HUES48 (cell line): ENCODE data around the gene UCKL1.
A peak's percentile ranks its signal among the peaks of the same experiment; 100 is the strongest.

Experiments
- H3K27ac ChIP-seq: one replicate; pipeline ENCODE4 v1.7.0; 2013; ENCODE audit warnings: low read depth, low read length, inconsistent platforms
- H3K27me3 ChIP-seq: 2 replicates; pipeline ENCODE4 v1.6.1; 2013; ENCODE audit warnings: mild to moderate bottlenecking, low read length; ENCODE audit not compliant: control insufficient read depth, insufficient read depth
- H3K36me3 ChIP-seq: 2 replicates; pipeline ENCODE4 v1.6.1; 2013; ENCODE audit warnings: low read length; ENCODE audit not compliant: control insufficient read depth, insufficient read depth
- H3K4me1 ChIP-seq: 2 replicates; pipeline ENCODE4 v1.6.1; 2013; ENCODE audit warnings: mild to moderate bottlenecking, low read length; ENCODE audit not compliant: control insufficient read depth, insufficient read depth
- H3K4me3 ChIP-seq: 2 replicates; pipeline ENCODE4 v1.5.1; 2013; ENCODE audit warnings: mild to moderate bottlenecking, low read depth, low read length
- H3K9ac ChIP-seq: 2 replicates; pipeline ENCODE4 v1.6.1; 2013; ENCODE audit warnings: mild to moderate bottlenecking, low read depth, low read length, moderate library complexity
- H3K9me3 ChIP-seq: 2 replicates; pipeline ENCODE4 v1.6.1; 2013; ENCODE audit warnings: low read length; ENCODE audit not compliant: control insufficient read depth, insufficient read depth

UCKL1 gene

DNA sequence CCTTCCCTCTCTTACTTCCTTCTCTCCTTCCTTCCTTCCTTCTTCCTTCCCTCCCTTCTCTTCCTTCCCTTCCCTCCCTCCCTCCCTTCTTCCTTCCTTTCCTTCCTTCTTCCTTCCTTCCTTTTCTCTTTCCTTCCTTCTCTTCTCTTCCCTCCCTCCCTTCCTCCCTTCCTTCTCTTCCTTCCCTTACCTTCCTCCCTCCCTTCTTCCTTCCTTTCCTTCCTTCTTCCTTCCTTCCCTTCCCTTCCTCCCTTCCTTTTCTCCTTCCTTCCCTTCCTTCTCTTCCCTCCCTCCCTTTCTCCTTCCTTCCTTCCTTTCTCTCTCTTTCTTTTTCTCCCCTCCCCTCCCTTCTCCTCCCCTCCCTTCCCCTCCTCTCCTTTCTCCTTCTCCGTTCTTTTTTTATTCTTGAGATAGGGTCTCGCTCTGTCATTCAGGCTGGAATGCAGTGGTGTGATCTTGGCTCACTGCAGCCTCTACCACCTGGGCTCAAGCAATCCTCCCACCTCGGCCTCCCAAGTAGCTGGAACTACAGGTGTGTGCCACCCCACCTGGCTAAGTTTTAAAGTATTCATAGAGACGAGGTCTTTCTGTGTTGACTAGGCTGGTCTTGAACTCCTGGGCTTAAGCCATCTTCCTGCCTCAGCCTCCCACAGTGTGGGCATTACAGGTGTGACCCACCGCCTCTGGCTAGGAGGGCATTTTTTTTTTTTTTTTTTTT, 14.7 kb upstream of the UCKL1 start:
- no peak overlapping the region for H3K27ac ChIP-seq
- peaks cover 5% of the 10 kb centered on the region for H3K4me1 ChIP-seq
- peaks cover 24% of the 10 kb centered on the region for H3K36me3 ChIP-seq
- no peak overlapping the region for H3K4me3 ChIP-seq
- H3K9ac ChIP-seq, result no peak overlapping the region
- H3K27me3 ChIP-seq, result no peaks in the 10 kb centered on the region
- H3K9me3 ChIP-seq, result peaks cover 25% of the 10 kb centered on the region

GRCh38 chr20:63969838-63970713, 13.9 kb upstream of the UCKL1 start, which contains the start of gene ZNF512B:
TSS of gene ZNF512B (minus strand) at chr20:63969930. CDS start at chr20:63967950, 1,980 bp downstream.
- peaks cover 25% of the 10 kb centered on the region for H3K9me3 ChIP-seq
- H3K36me3 ChIP-seq, result peaks cover 24% of the 10 kb centered on the region
- H3K4me1 ChIP-seq, result peaks cover 5% of the 10 kb centered on the region
- peak within 1 kb of the TSS; percentile 51 for H3K27ac ChIP-seq
- H3K4me3 ChIP-seq, result peak within 1 kb of the TSS; percentile 78
- H3K9ac ChIP-seq, result peak within 1 kb of the TSS; percentile 74; the same call in 1 of the 2 replicates
- no peaks in the 10 kb centered on the region for H3K27me3 ChIP-seq

- Histone ChIP-seq H3K9me3 (peaks cover 30% of the 10 kb centered on the region), H3K36me3 (peaks cover 29% of the 10 kb centered on the region), H3K9ac (peak overlapping the region; percentile 74; the same call in 1 of the 2 replicates), H3K27ac (peak overlapping the region; percentile 51), H3K27me3 (no peaks in the 10 kb centered on the region), H3K4me1 (peaks cover 5% of the 10 kb centered on the region), H3K4me3 (peak overlapping the region; percentile 77)
These were observed 12.9 kb upstream of the UCKL1 start for GRCh38 chr20:63968928-63969760.

DNA sequence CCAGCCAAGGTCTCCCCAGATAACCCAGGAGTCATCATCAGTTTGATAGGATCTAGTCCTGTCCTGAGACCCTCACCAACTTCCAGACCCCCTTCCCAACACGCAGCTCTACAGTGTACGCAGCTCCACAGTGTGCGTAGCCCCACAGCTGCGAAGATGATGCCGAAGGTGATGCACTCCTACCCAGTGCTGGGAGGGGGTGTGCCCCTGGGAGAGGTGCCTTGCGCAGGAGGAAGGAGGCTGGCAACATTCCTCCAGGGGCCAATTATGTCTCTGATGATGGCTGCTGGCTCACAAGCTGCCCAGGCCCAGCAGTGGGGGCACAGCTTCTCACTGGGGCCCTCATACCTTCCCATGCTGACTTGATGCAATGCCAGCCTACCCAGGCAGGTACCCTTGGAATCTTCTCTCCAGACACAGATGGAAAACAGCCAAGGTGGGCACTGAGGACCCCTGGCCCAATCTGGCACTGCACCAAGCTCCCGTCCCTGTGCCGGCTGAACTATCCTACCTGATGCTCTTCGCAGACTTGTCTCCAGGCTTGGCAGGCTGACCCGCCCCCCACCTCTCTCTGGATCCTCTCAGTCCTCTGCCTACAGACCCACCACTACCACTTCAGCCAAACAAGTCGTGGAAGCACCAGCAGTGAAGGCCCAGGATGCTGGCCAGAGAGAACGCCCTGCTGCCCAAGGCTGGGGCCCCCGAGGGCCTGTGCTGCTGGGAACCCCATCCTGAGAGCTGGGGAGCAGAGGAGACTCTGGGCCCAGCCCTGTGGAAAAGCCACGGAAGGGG, 12.1 kb upstream of the UCKL1 start:
- Histone ChIP-seq H3K4me3 (peak overlapping the region; percentile 77), H3K27me3 (no peaks in the 10 kb centered on the region), H3K36me3 (peaks cover 37% of the 10 kb centered on the region), H3K9ac (no peak overlapping the region), H3K27ac (peak overlapping the region; percentile 49), H3K9me3 (peaks cover 38% of the 10 kb centered on the region), H3K4me1 (peaks cover 5% of the 10 kb centered on the region)

DNA sequence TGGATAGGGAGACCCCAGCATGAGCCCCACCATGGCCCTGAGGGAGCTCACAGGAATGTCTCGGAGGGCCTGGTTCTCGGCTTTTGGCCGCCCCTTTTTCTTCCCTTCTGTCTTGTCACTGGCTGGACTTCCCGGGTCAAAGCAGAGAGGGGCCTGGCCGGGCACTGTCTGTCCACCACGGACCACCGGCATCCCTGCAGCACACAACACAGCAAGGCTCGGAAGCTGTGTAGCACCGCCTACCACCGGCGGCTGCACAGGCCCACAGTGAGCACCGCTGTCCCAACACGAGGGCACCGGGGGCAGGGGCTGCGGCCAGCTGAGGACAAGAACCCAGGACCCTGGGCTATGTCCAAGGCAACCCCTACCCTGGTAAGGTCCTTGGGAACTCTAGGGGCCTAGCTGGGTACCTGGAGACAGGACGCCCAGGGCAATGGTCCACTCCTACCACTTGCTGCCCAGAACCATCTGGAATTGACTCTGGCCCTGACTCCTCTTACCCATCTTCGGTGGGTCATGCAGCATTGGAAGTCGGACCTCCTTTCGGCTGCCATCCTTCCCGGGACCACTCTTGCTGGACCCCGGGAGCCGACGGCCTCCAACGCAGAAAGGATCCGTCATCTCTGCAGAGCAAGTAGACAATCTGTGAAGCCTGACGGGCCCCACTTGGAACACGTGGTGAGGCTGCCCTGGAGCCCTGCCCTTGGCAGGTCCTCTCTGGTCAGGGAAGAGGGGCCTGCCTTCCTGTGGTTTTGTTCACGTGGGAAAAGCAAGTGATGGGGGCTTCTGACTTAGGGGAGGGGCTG, 11.3 kb upstream of the UCKL1 start:
- H3K27ac ChIP-seq, result no peak overlapping the region
- H3K9ac ChIP-seq, result no peak overlapping the region
- no peaks in the 10 kb centered on the region for H3K27me3 ChIP-seq
- H3K4me1 ChIP-seq, result peaks cover 5% of the 10 kb centered on the region
- H3K36me3 ChIP-seq, result peaks cover 45% of the 10 kb centered on the region
- H3K9me3 ChIP-seq, result peaks cover 39% of the 10 kb centered on the region
- H3K4me3 ChIP-seq, result no peak overlapping the region

- Histone ChIP-seq H3K9ac (no peak overlapping the region), H3K4me3 (no peak overlapping the region), H3K4me1 (peaks cover 5% of the 10 kb centered on the region), H3K9me3 (peaks cover 39% of the 10 kb centered on the region), H3K27ac (no peak overlapping the region), H3K27me3 (no peaks in the 10 kb centered on the region), H3K36me3 (peaks cover 51% of the 10 kb centered on the region)
These were observed 10.7 kb upstream of the UCKL1 start for GRCh38 chr20:63966944-63967322.

DNA sequence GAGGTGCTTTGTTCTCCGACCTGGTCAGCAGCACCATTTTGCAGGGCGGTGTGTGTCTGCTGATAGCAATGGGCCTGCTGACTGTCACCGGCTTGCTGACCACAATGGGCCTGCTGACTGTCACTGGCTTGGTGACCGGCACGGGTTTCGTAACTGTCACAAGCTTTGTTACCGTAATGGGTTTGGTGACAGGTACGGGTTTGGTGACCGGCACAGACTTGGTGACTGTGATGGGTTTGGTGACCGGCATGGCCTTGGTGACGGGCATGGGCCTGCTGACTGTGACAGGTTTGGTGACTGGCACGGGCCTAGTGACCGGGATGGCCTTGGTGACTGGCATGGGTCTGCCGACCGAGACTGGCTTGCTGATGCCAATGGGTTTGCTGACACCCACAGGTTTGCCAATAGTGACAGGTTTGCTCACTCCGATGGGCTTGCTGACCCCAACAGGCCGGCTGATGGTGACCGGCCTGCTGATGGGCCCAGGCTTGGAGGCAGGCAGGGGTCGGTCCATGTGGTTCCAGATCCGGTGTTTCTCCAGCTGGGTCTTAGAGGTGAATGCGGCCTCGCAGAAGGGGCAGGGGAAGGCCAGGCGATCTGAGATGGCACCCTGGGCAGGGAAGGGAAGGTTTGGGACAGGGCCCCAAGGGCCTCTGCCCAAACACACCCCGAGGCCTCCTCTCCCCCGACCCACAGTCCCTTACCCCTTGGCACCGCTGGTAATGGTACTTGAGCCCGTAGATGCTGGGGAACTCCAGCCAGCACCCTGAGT, 10.1 kb upstream of the UCKL1 start:
- no peak overlapping the region for H3K4me3 ChIP-seq
- H3K36me3 ChIP-seq, result peaks cover 57% of the 10 kb centered on the region
- H3K27ac ChIP-seq, result no peak overlapping the region
- H3K9me3 ChIP-seq, result peaks cover 39% of the 10 kb centered on the region
- H3K27me3 ChIP-seq, result no peaks in the 10 kb centered on the region
- H3K9ac ChIP-seq, result no peak overlapping the region
- peaks cover 5% of the 10 kb centered on the region for H3K4me1 ChIP-seq

GRCh38 chr20:63964412-63964811, 8.2 kb upstream of the UCKL1 start:
- H3K4me1 ChIP-seq, result peaks cover 7% of the 10 kb centered on the region
- H3K4me3 ChIP-seq, result no peak overlapping the region
- H3K9me3 ChIP-seq, result peaks cover 39% of the 10 kb centered on the region
- no peaks in the 10 kb centered on the region for H3K27me3 ChIP-seq
- no peak overlapping the region for H3K9ac ChIP-seq
- H3K27ac ChIP-seq, result no peak overlapping the region
- H3K36me3 ChIP-seq, result peaks cover 71% of the 10 kb centered on the region

DNA sequence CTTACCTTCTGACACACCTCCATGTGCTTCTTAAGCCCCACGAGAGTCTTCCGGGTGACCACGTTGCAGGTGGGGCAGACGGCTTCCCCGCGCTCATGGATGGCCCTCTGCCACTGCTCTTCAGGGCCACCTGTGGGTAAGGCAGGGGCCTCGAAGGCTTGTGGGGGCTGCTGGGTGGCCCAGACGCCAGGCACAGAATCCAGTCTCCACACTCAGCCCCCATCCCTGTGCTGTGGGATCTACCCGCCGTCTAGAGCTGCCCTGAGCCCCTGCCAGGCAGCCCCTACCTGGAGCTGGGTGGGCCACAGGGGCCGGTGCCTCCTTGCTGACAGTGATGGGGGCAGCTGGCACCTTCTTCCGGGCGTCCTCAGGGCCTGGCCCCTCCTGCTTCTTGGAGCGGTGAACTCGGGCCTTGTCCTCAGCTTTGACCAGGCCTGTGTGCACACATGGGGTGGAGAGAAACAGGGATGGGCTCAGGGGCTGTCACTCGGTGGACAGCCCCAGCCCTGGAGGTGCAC, 7.6 kb upstream of the UCKL1 start:
- Histone ChIP-seq H3K36me3 (peaks cover 73% of the 10 kb centered on the region), H3K9ac (no peak overlapping the region), H3K27ac (no peak overlapping the region), H3K27me3 (no peaks in the 10 kb centered on the region), H3K4me3 (no peak overlapping the region), H3K9me3 (peaks cover 39% of the 10 kb centered on the region), H3K4me1 (peaks cover 11% of the 10 kb centered on the region)
